ENCODE measurements around the gene OPCML.

Gene OPCML

DNA sequence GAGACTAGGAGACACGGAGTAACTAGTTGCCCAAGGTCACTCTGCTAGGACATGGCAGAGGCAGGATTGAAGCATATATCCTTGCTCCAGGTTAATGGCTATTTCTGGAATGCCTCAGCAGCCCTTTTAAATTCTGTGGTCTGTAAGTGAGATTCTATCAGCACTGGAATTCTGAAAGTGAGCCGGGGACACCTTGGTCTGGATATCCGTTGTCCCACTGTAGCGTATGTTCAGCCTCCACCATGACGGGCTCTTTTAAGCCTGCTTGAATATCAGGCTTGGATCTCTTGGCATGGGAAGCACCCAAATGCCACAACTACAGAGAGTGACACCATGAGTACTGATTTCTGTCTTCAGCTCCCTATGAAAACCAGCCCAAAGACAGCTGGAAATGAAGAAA, 254.4 kb downstream of the OPCML start:
- no peaks in the 10 kb centered on the region for H3K9me2 ChIP-seq (replicated peaks; ENCODE audit: control insufficient read depth, low read length)
- H3K4me3 ChIP-seq (ENCODE audit: low read length): no peak overlapping the region
- no peaks in the 10 kb centered on the region for H3K27me3 ChIP-seq (ENCODE audit: control insufficient read depth, low read length)
- no peak overlapping the region for H3K4me2 ChIP-seq (ENCODE audit: low read length)
- H3K9me3 ChIP-seq (ENCODE audit: control insufficient read depth, insufficient read depth, low read length): no peaks in the 10 kb centered on the region
- no peak overlapping the region for H3K27ac ChIP-seq (ENCODE audit: low read depth, low read length)
- no peak for TF ChIP-seq EZH2phosphoT487 (IDR thresholded peaks at IDR 0.05; ENCODE audit: borderline replicate concordance, low read length)
- TF ChIP-seq, protein P1, sequence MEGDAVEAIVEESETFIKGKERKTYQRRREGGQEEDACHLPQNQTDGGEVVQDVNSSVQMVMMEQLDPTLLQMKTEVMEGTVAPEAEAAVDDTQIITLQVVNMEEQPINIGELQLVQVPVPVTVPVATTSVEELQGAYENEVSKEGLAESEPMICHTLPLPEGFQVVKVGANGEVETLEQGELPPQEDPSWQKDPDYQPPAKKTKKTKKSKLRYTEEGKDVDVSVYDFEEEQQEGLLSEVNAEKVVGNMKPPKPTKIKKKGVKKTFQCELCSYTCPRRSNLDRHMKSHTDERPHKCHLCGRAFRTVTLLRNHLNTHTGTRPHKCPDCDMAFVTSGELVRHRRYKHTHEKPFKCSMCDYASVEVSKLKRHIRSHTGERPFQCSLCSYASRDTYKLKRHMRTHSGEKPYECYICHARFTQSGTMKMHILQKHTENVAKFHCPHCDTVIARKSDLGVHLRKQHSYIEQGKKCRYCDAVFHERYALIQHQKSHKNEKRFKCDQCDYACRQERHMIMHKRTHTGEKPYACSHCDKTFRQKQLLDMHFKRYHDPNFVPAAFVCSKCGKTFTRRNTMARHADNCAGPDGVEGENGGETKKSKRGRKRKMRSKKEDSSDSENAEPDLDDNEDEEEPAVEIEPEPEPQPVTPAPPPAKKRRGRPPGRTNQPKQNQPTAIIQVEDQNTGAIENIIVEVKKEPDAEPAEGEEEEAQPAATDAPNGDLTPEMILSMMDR (IDR thresholded peaks at IDR 0.05; ENCODE audit: low read depth, low read length, poor library complexity, severe bottlenecking): no peak
- no peaks in the 10 kb centered on the region for H4K20me1 ChIP-seq (ENCODE audit: control insufficient read depth, insufficient read depth, low read depth, low read length)
- H3K4me1 ChIP-seq (ENCODE audit: control insufficient read depth, low read length): no peaks in the 10 kb centered on the region
- no peaks in the 10 kb centered on the region for H3K79me2 ChIP-seq (ENCODE audit: control insufficient read depth, low read length)
- H3K36me3 ChIP-seq (ENCODE audit: control insufficient read depth, low read length): no peaks in the 10 kb centered on the region
- H3F3A ChIP-seq (ENCODE audit: control insufficient read depth, insufficient read depth): no peaks in the 10 kb centered on the region

DNA sequence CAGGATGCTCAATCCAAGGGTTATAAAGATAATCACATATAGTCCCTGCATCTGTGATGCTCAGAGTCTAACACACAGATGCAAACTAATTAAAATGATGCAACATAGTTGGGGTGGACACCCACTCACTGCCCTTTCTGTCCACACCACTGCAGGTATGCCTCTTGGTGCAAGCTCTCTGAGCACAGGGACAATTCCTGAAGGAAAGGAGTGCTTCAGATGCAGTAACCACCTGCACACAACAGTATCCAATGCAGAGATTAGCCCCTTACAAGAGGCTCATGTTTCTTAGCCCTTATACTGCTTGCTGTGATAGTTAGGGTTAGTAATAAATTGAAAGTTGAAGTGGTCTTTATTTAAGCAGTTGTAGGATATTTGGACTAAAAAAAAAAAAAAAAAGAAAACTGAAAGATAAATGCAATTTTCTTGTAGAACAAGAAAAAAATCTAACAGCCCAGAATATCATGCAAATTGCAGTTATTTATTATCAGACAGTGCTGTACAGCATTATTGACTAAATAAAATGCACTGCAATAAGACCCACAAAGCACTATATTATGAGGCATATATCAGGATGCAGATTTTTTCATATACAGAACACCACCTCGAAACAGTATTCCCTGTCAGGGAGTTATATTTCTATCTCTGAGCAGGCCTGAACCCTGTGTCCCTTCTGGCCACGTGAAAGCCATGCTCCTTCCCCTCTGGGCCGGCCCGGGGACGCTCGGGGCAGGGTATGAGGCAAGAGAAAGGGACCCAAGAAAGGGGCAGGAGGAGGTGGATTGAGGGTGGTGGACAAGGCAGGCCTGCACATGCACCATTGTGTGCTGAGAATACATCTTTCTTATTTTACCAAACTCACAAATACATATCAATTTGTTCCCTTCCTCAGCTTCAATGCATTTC, 260.2 kb downstream of the OPCML start:
- H3F3A ChIP-seq (ENCODE audit: control insufficient read depth, insufficient read depth): no peaks in the 10 kb centered on the region
- no peaks in the 10 kb centered on the region for H3K9me2 ChIP-seq (replicated peaks; ENCODE audit: control insufficient read depth, low read length)
- no peak for TF ChIP-seq EZH2phosphoT487 (IDR thresholded peaks at IDR 0.05; ENCODE audit: borderline replicate concordance, low read length)
- TF ChIP-seq, protein P1 (IDR thresholded peaks at IDR 0.05; ENCODE audit: low read depth, low read length, poor library complexity, severe bottlenecking): no peak

DNA sequence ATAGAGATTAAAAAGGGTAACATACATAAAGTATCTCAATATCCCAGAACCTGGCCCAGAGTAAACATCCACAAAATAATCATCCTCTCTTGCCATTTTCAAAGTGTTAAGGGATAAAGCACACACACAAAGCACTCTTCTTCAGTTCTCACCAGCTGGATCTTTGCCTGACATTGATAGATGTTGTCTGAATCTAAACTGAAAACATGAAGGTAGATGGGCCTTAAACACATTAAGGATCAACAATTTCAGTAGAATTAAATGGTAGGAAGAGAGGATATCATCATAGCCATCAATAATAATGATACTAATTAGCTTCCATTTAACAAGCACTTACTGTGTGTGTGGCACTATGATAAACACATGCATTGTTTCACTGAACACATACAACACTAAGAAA, 261.1 kb downstream of the OPCML start:
- Histone ChIP-seq H3K27me3 (ENCODE audit: control insufficient read depth, low read length) (no peaks in the 10 kb centered on the region), H3F3A (ENCODE audit: control insufficient read depth, insufficient read depth) (no peaks in the 10 kb centered on the region), H3K4me1 (ENCODE audit: control insufficient read depth, low read length) (no peaks in the 10 kb centered on the region), H4K20me1 (ENCODE audit: control insufficient read depth, insufficient read depth, low read depth, low read length) (no peaks in the 10 kb centered on the region), H3K9me2 (replicated peaks; ENCODE audit: control insufficient read depth, low read length) (no peaks in the 10 kb centered on the region), H3K79me2 (ENCODE audit: control insufficient read depth, low read length) (no peaks in the 10 kb centered on the region), H3K9me3 (ENCODE audit: control insufficient read depth, insufficient read depth, low read length) (no peaks in the 10 kb centered on the region), H3K27ac (ENCODE audit: low read depth, low read length) (no peak overlapping the region), H3K4me2 (ENCODE audit: low read length) (no peak overlapping the region), H3K4me3 (ENCODE audit: low read length) (no peak overlapping the region), H3K36me3 (ENCODE audit: control insufficient read depth, low read length) (no peaks in the 10 kb centered on the region)
- TF ChIP-seq, protein P1 (IDR thresholded peaks at IDR 0.05; ENCODE audit: low read depth, low read length, poor library complexity, severe bottlenecking): no peak
- no peak for TF ChIP-seq EZH2phosphoT487 (IDR thresholded peaks at IDR 0.05; ENCODE audit: borderline replicate concordance, low read length)

More for the DNA sequence above, 260.2 kb downstream of the OPCML start:
- Histone ChIP-seq H3K27me3 (ENCODE audit: control insufficient read depth, low read length) (no peaks in the 10 kb centered on the region), H3K4me2 (ENCODE audit: low read length) (no peak overlapping the region), H3K9me3 (ENCODE audit: control insufficient read depth, insufficient read depth, low read length) (no peaks in the 10 kb centered on the region), H3K4me3 (ENCODE audit: low read length) (no peak overlapping the region), H4K20me1 (ENCODE audit: control insufficient read depth, insufficient read depth, low read depth, low read length) (no peaks in the 10 kb centered on the region), H3K27ac (ENCODE audit: low read depth, low read length) (no peak overlapping the region), H3K4me1 (ENCODE audit: control insufficient read depth, low read length) (no peaks in the 10 kb centered on the region), H3K36me3 (ENCODE audit: control insufficient read depth, low read length) (no peaks in the 10 kb centered on the region), H3K79me2 (ENCODE audit: control insufficient read depth, low read length) (no peaks in the 10 kb centered on the region)

All from DOHH2 (cell line).